IgD-negative memory B cell (primary cell): ENCODE results near the gene CDH11. TPM values are rescaled to one million over a fixed set of nuclear protein-coding genes. Genes with fewer than 3 reads are reported as not detected.

Source experiments
- H3K27ac Mint-ChIP-seq, 3 donors: one replicate each; pipeline ENCODE4 v1.8.0; 2020 to 2022; ENCODE audit warnings: mild to moderate bottlenecking in 3 of 3, mixed read lengths in 3 of 3, moderate library complexity in 1 of 3
- H3K27me3 Mint-ChIP-seq: one replicate; pipeline ENCODE4 v1.8.0; 2021; ENCODE audit warnings: mixed read lengths
- H3K36me3 Mint-ChIP-seq: one replicate; pipeline ENCODE4 v1.8.0; 2020; ENCODE audit warnings: mild to moderate bottlenecking, mixed read lengths
- H3K4me1 Mint-ChIP-seq, 3 donors: one replicate each; pipeline ENCODE4 v1.8.0; 2020 to 2022; ENCODE audit warnings: mixed read lengths in 3 of 3, mild to moderate bottlenecking in 1 of 3
- H3K4me3 Mint-ChIP-seq, 4 donors: one replicate each; pipeline ENCODE4 v1.8.0; 2020 to 2022; ENCODE audit warnings: mild to moderate bottlenecking in 4 of 4, mixed read lengths in 4 of 4, moderate library complexity in 3 of 4
- H3K9me3 Mint-ChIP-seq, 3 donors: one replicate each; pipeline ENCODE4 v1.8.0; 2020 to 2021; ENCODE audit warnings: mixed read lengths in 3 of 3, mild to moderate bottlenecking in 1 of 3
- polyA plus RNA-seq: library from polyadenylated mRNA; unstranded; fragments of 300-500 nt; fragmentation: Illumina TruSeq; gene quantifications from one replicate; pipeline ENCODE4 v1.2.3, GENCODE V29; 2021

CDH11 gene
- polyA plus RNA-seq, 1 donor from 2014 or later: not detected

DNA sequence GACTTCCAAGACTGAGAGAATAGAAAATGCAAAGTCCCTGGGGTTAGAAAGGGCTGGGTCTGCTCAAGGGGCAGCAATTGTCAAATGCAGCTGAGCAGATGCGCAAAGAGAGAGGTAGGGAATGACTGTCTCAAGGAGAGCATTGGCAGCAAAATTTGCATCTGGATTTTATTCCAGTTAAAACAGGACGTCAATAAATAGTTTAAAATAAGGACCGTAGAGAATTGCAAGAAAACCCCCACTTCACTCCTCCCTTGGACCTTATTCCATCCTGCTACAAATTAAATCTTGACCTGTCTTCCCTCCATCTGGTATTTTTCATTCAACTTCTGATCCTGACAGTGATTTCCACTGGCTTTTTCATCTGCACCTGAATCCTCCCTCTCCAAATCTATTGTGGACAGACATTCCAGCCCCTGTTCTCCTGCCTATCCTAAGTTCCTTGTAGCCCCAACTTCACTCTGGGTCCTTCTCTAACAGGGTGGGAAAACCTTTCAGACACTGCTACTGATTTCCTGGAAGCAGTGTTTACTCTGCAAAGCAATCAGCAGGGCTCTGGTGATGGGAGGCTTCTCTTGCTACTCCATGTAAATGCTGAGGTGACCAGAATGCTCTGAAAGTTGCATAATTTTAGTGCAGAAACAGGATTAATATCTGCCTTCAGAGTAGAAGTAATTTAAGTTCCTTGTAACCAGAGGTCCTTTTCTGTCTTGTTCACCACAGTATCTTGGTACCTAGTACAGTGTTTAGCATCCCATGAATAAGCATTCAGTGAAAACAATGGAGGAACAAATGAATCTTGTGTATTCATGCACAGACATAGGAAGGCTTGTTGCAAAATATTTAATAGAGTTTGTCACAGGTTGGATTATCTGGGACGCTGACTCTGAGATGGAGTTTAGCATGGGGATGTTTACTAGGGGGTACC is 79.2 kb downstream of the CDH11 start:
- Mint-ChIP-seq H3K27ac (no peak overlapping the region), H3K4me3 (no peak overlapping the region), H3K4me1 (no peaks in the 10 kb centered on the region), H3K9me3 (peaks cover under 1 to 15% (median 7%) of the 10 kb centered on the region in 3 donors), H3K27me3 (no peaks in the 10 kb centered on the region), H3K36me3 (no peaks in the 10 kb centered on the region)

DNA sequence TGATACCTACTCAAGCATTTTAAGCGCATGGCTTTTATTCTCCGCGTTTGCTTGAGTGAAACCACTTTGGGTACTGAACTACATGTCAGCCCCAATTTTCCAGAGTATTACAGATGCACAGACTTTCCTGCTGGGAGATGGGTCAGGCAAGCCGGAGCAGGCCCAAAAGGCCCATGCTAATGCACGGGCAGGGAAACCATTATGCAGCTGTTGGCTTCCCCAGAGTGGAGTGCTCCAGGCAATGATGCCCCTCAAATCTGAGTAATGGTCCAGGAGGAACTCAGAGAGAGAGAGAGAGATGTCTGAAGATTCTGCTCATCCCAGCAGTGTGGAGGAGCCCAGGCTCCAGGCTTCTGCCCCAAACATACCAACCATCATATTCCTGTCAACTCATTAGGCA is 80.2 kb downstream of the CDH11 start:
- Mint-ChIP-seq H3K27ac (no peak overlapping the region), H3K4me1 (no peaks in the 10 kb centered on the region), H3K36me3 (peaks cover 1% of the 10 kb centered on the region), H3K9me3 (peaks cover 1 to 16% (median 7%) of the 10 kb centered on the region in 3 donors), H3K27me3 (no peaks in the 10 kb centered on the region), H3K4me3 (no peak overlapping the region)

DNA sequence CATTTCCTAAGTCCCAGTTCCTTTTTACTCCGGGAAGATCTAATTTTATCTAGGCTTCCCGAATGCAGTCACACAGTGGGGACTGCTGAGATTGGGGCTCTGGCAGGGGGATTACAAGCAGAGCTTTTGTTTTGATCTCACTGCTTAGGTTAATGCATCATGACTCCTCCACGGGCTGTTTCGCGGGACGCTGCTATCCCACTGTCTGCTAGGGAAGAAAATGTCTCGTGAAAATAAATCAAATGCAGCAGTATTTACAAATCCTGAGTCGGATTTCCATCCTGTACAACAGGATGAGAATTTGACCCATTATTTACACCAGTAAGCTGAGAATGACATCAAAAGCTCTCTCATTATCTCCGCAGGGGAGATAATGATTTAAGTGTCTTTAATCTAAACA is 83.8 kb downstream of the CDH11 start:
- H3K4me1 Mint-ChIP-seq: no peaks in the 10 kb centered on the region
- no peaks in the 10 kb centered on the region for H3K27me3 Mint-ChIP-seq
- peaks cover 1% of the 10 kb centered on the region for H3K36me3 Mint-ChIP-seq
- peaks cover 1 to 14% (median 11%) of the 10 kb centered on the region in 3 donors for H3K9me3 Mint-ChIP-seq
- H3K27ac Mint-ChIP-seq: no peak overlapping the region
- no peak overlapping the region for H3K4me3 Mint-ChIP-seq

DNA sequence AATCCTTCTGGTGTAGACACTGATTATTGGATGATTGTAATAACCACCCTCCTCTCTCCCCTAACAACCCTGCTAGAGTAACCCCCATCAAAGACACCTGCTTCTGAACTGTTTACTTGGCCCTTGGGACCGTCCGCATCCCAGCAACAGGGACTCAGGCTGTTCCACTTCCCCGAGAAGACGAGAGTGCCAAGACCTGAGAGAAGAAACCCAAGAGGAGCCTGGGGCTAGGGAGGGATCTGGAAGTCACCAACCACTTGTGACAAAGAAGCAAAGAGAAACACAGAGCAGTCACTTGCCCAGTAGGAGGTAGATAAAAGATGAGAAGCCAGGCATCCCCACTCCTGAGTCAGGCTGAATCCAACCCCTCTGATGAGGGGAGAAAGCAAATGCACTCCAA is 84.3 kb downstream of the CDH11 start:
- Mint-ChIP-seq H3K9me3 (peaks cover 1 to 14% (median 11%) of the 10 kb centered on the region in 3 donors), H3K4me3 (no peak overlapping the region), H3K27me3 (no peaks in the 10 kb centered on the region), H3K27ac (no peak overlapping the region), H3K4me1 (no peaks in the 10 kb centered on the region), H3K36me3 (peaks cover 1% of the 10 kb centered on the region)

DNA sequence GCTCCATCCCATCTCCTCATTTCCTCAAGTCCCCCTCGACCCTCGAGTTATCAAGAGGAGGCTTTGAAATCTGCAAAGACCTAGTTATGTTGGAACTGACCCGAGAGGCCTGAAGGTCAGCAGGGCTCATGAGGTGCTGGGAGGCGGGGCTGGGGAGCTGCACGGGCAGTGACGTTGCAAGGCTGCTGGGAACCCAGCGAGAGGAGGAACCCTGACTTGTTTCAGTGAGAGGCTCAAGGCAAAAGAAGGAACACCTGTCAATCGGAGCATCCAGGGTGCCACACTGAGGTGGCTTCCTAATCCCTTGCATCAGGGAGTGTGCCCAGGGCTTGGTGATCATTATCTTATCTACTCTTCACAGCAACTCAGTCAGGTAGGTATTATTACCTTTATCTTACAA is 86.9 kb downstream of the CDH11 start:
- Mint-ChIP-seq H3K9me3 (peaks cover 1 to 17% (median 6%) of the 10 kb centered on the region in 3 donors), H3K27me3 (no peaks in the 10 kb centered on the region), H3K27ac (no peak overlapping the region), H3K36me3 (peaks cover 1% of the 10 kb centered on the region), H3K4me3 (no peak overlapping the region), H3K4me1 (no peaks in the 10 kb centered on the region)

DNA sequence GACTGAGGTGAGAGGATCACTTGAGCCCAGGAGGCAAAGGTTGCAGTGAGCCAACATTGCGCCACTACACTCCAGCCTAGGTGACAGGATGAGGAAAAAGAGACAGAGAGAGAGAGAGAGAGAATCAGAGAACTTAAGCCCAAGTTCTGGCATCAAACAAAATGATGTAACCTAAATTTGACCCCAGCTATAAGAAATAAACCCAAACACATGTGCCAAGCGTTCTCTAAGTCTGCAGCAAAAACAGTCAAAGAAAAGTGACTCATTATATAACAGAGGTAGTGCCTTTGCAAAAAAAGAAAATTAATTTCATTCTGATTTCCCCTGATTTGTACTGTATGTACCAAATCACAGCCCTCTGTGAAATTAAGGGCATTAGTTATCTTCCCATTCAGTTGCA is 89.5 kb downstream of the CDH11 start:
- Mint-ChIP-seq H3K4me3 (no peak overlapping the region), H3K36me3 (peaks cover 1% of the 10 kb centered on the region), H3K4me1 (no peaks in the 10 kb centered on the region), H3K27ac (no peak overlapping the region), H3K27me3 (no peaks in the 10 kb centered on the region), H3K9me3 (peaks cover 2 to 17% (median 2%) of the 10 kb centered on the region in 3 donors)

DNA sequence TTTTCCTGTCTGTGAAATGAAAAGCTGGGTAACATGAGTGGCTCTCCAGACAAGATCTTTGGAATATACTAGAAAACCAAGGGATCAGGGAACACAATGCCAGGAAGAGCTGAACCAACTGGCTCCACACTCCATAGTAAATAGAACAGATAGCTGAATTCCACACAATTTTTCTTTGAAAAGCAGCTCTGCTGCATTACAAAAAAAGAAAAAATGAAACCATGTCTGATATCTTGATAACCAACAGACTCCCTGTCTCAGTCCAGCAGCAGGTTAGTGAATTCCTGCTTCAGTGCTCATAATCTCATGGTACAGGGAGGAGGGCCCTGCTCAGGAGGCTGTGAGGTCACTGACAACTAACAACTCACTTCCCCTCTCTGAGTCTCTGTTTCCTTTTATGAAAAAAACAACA is 97.1 kb downstream of the CDH11 start:
- Mint-ChIP-seq H3K27me3 (no peaks in the 10 kb centered on the region), H3K9me3 (peaks cover 2 to 12% (median 2%) of the 10 kb centered on the region in 3 donors), H3K4me3 (no peak overlapping the region)

DNA sequence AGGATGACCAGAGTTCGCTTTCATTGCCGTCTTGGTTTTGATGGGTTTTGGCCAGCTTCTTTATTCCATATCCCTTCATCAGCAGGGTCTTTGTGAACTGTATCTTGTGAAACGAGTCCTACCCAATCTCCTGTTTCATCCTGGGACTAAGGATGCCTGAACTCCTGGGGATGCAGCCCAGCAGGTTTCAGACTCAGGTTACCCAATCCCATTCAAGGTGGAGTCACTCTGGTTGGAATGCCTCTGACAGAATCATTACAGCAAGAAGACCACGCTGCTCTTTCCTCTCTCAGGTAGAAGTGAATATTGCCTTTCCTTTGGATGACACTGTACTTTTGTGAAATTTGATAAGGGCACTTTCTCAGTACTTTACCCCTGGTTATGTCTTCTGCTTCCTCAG is 98.1 kb downstream of the CDH11 start:
- H3K27ac Mint-ChIP-seq: no peak overlapping the region

More for the DNA sequence above, 97.1 kb downstream of the CDH11 start:
- H3K36me3 Mint-ChIP-seq: no peaks in the 10 kb centered on the region
- no peaks in the 10 kb centered on the region for H3K4me1 Mint-ChIP-seq
- H3K27ac Mint-ChIP-seq: no peak overlapping the region

DNA sequence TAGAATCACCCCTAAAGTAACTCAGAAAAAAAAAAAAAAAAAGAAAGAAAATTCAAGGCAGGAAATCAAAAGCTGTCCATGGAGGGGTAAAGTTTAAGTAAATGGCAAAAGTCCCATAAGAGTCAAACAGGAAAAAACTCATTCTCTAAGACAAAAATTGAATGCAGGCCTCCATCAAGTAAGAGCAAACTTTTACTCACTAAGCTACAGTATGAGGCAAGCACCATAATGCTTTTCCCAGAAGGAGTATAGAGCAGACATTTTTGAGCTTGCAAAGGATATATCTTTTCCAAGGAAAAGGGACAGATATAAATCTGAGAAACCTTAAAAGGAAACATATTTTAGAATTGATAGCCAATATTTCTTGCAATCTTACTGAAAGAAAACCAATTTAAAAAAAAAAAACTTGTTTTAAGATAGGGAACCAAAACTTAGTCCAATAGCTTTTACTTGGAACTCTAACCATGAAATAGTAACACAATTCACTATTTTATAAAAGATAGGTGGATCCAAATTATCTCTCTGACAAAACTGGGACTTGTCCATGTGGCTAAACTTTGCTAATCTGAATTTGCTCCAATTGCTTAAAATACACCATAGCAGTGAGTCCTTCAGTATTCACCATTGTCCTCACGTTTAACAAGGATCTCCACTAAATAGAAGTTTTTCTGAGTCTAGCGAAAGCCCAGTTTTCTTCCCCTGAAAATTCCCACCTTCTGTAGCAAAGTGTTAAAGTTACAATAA is 99.8 kb downstream of the CDH11 start:
- Mint-ChIP-seq H3K4me3 (no peak overlapping the region), H3K36me3 (no peaks in the 10 kb centered on the region), H3K9me3 (peaks cover 0 to 12% (median 0%) of the 10 kb centered on the region in 3 donors), H3K4me1 (no peaks in the 10 kb centered on the region), H3K27me3 (no peaks in the 10 kb centered on the region), H3K27ac (no peak overlapping the region)

More for the DNA sequence above, 98.1 kb downstream of the CDH11 start:
- no peaks in the 10 kb centered on the region for H3K27me3 Mint-ChIP-seq
- no peaks in the 10 kb centered on the region for H3K4me1 Mint-ChIP-seq
- H3K36me3 Mint-ChIP-seq: no peaks in the 10 kb centered on the region
- peaks cover 0 to 12% (median 0%) of the 10 kb centered on the region in 3 donors for H3K9me3 Mint-ChIP-seq
- no peak overlapping the region for H3K4me3 Mint-ChIP-seq

DNA sequence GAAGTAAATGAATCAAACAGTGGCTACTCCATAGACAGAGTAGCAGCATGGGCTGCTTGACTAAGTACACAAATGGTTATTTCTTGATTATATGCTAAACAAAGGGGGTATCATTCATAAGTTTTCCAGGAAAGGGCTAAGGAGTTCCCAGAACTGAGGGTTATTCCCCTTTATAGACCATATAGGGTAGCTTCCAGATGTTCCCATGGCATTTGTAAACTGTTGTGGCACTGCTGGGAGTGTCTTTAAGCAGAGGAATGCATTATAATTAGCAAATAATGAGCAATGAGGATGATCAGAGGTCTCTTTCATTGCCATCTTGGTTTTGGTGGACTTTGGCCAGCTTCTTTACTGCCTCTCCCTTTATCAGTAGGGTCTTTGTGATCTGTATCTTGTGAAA is 105.1 kb downstream of the CDH11 start:
- Mint-ChIP-seq H3K36me3 (no peaks in the 10 kb centered on the region), H3K27ac (no peak overlapping the region), H3K4me3 (no peak overlapping the region)

DNA sequence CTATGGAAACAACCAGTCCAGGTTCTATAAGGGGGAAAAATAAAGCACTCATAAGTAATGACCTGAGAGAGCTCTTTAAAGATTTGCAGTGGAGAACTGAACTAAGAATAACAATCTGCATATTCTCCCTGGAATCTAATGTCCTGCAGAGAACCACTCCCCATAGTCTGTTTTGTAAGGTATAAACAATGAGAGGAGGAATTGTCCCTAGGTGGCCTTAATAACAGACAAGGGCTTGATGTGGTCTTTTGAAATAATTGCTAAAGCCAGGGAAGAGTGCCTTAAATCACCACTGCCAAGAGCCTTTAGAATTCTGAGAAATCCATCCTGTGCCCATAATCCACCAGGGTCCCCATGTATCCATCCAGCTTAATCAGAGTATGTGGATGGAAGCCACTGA is 106.3 kb downstream of the CDH11 start:
- Mint-ChIP-seq H3K27me3 (no peaks in the 10 kb centered on the region), H3K27ac (no peak overlapping the region), H3K36me3 (no peaks in the 10 kb centered on the region), H3K4me1 (no peaks in the 10 kb centered on the region), H3K4me3 (no peak overlapping the region), H3K9me3 (peaks cover 3% of the 10 kb centered on the region in 3 donors)

More for the DNA sequence above, 105.1 kb downstream of the CDH11 start:
- Mint-ChIP-seq H3K4me1 (no peaks in the 10 kb centered on the region), H3K9me3 (peaks cover under 1 to 3% (median 3%) of the 10 kb centered on the region in 3 donors), H3K27me3 (no peaks in the 10 kb centered on the region)

DNA sequence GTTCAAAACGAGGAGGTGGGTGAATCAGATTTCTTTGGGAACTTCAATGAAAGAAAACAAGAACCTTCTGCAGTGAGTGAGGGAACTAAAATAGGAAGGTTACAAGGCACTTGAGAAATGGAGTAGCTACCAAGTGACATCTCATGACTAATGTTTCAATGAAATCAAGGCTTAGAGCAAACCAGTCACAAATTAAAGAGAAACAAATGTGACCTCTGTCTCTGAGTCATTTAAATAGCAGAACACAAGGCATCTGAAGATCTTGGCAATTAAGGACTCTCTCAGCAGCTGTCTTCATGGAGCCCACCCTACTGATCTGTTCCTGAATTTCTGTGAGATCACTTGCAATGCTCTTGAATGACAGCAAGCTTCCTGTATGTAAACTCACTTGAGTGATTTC is 109.5 kb downstream of the CDH11 start:
- H3K36me3 Mint-ChIP-seq: no peaks in the 10 kb centered on the region
- H3K4me3 Mint-ChIP-seq: no peak overlapping the region
- no peaks in the 10 kb centered on the region for H3K4me1 Mint-ChIP-seq
- H3K9me3 Mint-ChIP-seq: peaks cover 3% of the 10 kb centered on the region in 3 donors
- no peaks in the 10 kb centered on the region for H3K27me3 Mint-ChIP-seq
- H3K27ac Mint-ChIP-seq: no peak overlapping the region

DNA sequence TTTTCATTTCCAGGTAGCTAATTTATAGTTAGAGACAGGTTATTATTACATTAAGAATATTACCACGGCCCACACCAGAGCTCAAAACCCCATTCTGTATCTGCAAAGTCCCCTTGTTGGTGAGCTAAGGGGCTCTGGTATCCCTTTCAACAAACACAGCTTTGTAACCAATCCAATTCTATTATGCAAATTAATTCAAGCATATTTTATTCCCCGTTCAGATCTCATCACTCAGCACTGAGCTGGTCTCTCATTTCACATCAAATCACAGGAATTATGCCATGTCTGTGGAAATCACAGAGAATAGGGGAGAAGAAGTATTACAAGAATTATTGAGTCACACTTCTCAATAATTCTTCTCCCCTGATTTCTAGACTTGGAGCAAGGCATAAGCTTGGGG is 111.7 kb downstream of the CDH11 start:
- Mint-ChIP-seq H3K27me3 (no peaks in the 10 kb centered on the region), H3K4me1 (no peaks in the 10 kb centered on the region), H3K36me3 (no peaks in the 10 kb centered on the region), H3K27ac (no peak overlapping the region), H3K4me3 (no peak overlapping the region), H3K9me3 (peaks cover 4 to 16% (median 5%) of the 10 kb centered on the region in 3 donors)

DNA sequence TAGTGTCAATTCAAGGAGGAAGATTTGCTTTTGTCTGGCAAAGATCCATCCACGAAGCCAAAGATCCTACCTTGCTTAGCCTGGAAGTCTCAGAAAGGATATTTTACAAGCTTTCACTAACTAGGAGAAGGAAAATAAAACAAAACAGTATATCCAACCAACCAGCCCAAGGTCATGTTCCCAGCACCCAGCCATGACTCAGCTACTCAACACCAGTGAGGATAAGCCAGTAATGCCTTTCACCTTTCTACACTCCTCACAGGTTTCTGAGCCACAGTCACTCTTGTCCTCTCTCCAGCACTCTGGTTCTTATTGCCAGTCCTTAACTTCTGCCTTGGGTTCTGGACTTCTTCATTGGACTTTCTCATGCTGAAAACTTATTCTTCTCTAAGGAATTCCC is 116.2 kb downstream of the CDH11 start:
- H3K27me3 Mint-ChIP-seq: no peaks in the 10 kb centered on the region
- peaks cover 1 to 19% (median 5%) of the 10 kb centered on the region in 3 donors for H3K9me3 Mint-ChIP-seq
- H3K4me1 Mint-ChIP-seq: no peaks in the 10 kb centered on the region
- H3K27ac Mint-ChIP-seq: no peak overlapping the region
- no peaks in the 10 kb centered on the region for H3K36me3 Mint-ChIP-seq
- no peak overlapping the region for H3K4me3 Mint-ChIP-seq

DNA sequence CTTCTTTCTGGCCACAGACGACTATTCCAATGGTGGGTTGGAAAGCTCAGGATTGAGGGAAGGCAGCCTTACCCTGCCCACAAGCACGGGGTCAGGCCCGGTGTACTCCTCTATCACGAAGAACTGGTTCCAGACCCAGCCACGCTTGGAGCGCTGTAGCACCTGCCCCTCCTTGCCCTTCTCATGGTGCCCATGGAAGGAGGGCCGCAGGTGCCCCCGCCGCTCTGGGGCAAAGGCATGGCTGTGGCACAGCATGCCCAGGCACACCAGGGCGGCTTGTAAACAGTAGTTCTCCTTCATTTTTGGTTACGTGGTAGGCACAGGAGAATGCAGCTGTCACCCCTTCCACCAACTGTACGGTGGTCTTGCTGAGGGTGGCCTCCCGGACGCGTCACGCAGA is 117.3 kb downstream of the CDH11 start:
- H3K9me3 Mint-ChIP-seq: peaks cover 1 to 19% (median 5%) of the 10 kb centered on the region in 3 donors
- H3K27ac Mint-ChIP-seq: no peak overlapping the region
- H3K4me3 Mint-ChIP-seq: no peak overlapping the region
- H3K4me1 Mint-ChIP-seq: no peaks in the 10 kb centered on the region
- H3K36me3 Mint-ChIP-seq: no peaks in the 10 kb centered on the region
- no peaks in the 10 kb centered on the region for H3K27me3 Mint-ChIP-seq
